Mammary epithelial cell (primary cell): ENCODE measurements around the gene ZC3H8.
"Not testable (repeated sequence)": the region's sequence is repeated elsewhere in the genome, so short reads cannot be mapped to it uniquely, and the experiment has no call there.

Experiments used
- CTCF ChIP-seq, 2 donors: IDR thresholded peaks in 1 of 2; conservative IDR thresholded peaks in 1 of 2; 2 replicates each; pipeline ENCODE4 v1.5.1; 2011 to 2012; ENCODE audit warnings: inconsistent platforms in 2 of 2, low read length in 2 of 2, mild to moderate bottlenecking in 2 of 2, control low read depth in 1 of 2, low read depth in 1 of 2; ENCODE audit not compliant: insufficient read depth in 1 of 2; ENCODE audit errors: extremely low read depth in 1 of 2
- EZH2 ChIP-seq: IDR thresholded peaks from 2 replicates; pipeline ENCODE4 v1.6.1; 2012; ENCODE audit warnings: low read length, inconsistent platforms, borderline replicate concordance

- TF ChIP-seq CTCF (conservative IDR thresholded peaks at IDR 0.05 in 1 of 2, IDR thresholded peaks at IDR 0.05 in 1 of 2; ENCODE audit: extremely low read depth in 1 of 2, insufficient read depth in 1 of 2, low read depth in 1 of 2, low read length in 2 of 2); EZH2: not testable (repeated sequence)
Observed at GRCh38 chr2:112207905-112208304, 46.9 kb downstream of the ZC3H8 start.
